NCI-H446 (cell line): ENCODE results near the gene LKAAEAR1.
A peak's percentile ranks its signal among the peaks of the same experiment; 100 is the strongest.

ENCODE experiments used
- DNase-seq, 2 experiments: peaks; one replicate each; lab custom pipeline; 2025; lab: John Stamatoyannopoulos, UW

The LKAAEAR1 gene

DNA sequence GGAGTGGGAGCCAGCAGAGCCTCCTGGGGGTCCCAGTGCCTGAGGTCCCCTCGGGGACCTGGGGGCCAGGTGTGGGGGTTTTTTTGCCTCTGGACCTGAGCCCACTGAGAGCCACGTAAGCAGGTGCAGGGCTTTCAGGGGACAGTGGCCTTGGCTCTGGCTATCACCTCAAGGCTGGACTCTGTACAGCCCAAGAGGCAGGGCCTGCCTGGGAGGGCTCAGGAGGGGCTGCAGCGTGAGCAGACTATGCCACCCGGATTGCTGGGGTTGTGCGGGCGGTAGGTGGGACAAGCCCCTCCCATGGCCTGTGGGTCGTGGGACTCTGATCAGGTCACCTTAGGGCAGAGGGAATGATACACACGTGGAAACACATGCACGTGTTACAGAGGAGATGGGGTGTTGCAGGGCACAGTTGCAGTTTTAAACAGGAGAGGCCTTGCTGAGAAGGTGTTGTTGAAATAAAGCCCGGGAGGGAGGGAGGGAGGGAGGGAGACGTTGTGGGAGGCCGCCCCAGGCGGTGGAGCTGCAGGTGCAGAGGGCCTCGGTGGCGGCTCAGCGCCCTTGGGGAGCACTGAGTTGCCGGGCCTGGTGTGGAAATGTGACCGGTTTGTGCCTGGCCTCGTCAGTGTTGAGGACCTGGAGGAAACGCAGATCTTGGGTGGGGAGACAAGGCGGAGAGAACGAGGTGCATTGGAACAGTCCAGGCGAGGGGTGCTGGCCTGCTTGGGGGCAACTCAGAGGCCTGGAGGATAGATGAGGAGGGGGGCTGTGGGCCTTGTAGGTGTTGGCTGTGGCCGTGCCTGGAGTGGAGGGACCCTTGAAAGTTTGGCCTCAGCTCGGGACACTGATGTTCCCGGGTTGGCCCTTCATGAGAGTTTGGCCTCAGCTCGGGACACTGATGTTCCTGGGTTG lies 18.9 kb downstream of the LKAAEAR1 start:
- DNase-seq: no peak

DNA sequence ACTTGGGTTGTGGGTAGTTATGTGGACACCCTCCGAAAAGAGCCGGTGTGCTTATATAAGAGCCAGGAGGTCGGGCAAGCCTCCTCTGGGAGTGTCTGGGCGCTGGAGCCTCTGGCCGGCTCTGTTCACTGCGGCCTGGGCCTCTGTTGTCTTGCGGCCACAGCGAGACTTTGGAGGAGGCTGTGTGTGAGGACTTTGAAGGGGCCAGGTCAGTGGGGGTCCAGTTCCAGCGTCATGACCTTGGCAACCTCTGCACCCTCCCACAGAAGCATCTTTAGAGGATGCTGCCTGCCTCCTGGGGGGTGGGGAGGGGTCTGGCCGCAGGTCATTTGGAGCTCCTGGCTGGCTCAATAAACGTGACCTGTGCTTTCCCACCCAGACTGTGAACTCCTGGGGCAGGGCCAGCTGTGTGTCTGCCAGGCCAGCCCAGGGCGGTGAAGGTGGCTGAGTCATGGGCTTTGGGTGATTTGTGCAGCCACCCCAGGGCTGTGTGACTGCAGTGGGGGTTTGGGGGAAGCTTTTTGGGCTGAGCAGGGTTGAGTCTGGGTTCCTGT lies 20.0 kb downstream of the LKAAEAR1 start:
- DNase-seq: no peak

DNA sequence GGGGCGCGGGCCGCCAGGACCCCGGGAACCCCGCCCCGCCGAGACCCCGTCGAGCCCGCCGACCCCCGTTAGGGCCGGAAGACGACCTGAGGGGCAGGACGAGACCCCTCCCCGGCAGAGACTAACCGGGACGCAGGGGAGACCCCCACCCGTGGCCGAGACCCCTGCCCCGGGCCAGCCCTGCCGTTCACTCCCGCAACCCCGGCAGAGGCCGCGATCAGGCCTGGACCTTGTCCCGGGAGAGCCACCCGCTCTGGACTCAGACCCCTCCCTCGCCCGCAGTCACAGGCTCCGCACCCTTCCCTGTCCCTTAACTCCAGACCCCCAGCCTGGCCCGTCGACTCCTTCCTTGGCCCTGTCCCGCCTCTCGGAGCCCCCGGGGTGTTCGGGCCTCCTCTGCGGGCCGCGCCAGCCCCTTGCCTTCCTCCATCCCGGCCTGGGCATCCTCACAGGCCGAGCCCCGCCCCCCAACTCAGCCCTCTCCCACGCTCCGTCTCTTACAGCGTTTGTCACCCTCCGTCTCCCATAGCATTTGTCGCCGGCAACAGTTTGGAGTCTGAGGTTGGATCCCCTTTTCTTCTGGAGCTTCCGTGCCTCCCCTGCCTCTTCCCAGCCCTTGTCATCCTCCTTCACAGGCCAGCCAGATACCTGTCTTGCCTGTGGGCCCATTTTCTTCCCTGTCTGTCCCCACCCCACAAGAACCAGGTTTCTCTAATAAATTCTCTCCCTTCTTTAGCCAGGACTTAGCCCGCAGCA lies 20.6 kb downstream of the LKAAEAR1 start:
- no peak for DNase-seq

DNA sequence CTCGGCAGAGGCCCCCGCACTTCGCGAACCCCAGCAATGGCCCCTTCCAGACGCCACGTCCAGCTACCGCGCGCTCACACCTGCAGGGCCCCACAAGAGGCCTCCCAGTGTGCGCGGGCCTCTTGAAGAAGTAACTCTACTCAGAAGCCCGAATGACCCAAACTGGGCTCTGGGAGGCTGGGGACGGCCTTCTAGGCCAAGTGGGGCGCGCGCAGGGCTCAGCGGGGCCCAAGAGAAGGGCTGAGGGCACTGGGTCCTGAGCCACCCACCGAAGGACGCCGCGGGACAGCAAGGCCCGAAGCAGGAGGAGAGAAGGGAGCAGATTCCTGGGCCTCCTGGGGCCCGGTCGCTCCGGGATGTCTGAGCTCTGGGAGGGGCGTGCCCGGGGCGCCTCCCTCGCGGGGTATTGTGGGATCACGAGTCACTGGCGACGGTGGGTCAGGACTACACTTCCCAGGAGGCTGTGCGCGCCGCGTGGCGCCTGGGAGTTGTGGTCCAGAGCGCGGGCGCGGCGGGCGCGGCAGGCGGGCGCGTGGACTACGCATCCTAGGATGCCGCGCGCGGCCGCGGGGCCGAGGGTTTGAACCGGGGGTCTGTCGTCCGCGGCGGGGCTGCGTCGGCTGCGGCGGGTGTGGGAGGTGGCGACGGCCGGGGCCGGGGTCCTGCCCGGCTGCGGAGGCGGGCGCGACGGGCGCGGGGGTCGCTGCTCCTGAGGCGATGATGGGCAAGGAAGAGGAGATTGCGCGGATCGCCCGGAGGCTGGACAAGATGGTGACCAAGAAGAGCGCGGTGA lies 21.4 kb downstream of the LKAAEAR1 start, which contains the start of gene TCEA2:
TSS of gene TCEA2 (plus strand) at position 603 of the 793 bp plus-strand sequence. CDS start at position 718, 115 bp downstream.
- peak; percentile 92 to 99 for DNase-seq

DNA sequence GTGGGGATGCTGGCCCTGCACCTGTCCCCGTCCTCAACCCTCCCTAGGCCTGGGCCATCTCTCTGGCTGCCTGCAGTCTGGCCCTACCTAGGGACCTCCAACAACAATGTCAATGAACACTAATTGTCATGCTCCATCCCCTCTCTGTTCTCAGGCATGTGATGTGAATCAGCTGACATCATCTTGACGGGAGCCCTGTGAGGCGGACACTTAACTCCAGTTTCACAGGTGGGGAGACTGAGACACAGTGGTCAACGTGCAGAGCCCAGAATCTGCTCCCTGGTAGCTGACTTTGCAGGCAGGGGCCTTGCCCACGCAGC lies 22.0 kb downstream of the LKAAEAR1 start:
- no peak for DNase-seq

DNA sequence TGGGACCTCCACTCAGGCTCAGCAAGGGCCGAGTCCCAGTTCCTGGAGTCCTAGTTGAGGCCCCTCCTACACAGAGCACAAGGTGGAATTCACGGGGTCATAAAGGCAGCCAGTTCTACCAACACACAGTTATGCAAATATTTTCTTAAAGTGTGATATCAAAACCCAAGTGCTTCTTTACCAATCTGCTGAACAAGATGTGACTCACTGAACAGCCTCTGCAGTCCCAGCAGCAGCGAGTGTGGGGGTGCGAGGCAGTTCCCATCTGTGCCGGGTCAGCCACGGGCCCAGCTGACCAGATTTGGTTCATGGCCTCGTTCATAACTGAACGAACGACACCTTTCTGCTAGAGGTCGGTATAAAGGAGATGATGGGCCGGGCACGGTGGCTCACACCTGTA lies 25.7 kb downstream of the LKAAEAR1 start:
- no peak for DNase-seq

DNA sequence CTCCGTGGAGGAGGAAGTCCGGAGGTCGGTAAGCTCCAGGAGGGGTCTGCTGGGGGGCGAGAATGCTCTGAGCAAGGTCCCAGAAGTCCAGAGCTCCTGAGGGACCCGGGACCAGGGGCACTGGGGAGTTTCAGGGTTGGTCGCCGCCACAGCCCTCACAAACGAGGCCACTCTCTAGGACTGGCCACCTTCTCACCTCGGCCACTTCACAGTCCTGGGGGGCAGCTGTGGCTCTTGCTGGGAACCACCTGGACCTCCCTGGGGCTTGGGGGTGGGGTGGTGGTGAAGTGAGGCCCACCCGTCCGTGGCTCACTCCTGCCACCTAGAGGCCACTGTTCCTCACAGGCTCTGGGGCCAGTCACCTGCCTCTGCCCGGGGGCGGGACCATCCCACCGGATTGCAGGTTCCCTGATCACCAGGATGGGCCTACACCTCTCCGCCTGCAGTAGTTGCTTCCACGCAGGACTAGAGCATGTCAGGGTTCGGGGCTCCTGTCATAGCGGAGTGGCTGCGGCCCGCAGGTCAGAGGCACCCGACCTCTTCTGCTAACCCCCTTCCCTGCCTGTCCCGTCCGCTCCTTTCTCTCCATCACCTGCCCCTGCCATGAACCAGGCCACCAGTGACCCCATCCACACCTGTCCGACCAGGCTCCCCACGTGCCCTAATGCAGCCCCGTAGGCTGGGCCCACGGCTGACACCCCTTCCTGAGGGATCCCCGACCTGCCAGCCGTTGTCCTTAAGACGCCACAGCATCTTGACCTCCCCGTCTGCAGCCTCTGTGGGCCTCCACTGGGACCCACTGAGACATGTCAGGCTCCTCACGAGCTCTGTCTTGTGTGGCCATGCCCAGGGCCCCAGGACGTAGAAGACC lies 26.3 kb downstream of the LKAAEAR1 start:
- peak; percentile 81 to 83 for DNase-seq

DNA sequence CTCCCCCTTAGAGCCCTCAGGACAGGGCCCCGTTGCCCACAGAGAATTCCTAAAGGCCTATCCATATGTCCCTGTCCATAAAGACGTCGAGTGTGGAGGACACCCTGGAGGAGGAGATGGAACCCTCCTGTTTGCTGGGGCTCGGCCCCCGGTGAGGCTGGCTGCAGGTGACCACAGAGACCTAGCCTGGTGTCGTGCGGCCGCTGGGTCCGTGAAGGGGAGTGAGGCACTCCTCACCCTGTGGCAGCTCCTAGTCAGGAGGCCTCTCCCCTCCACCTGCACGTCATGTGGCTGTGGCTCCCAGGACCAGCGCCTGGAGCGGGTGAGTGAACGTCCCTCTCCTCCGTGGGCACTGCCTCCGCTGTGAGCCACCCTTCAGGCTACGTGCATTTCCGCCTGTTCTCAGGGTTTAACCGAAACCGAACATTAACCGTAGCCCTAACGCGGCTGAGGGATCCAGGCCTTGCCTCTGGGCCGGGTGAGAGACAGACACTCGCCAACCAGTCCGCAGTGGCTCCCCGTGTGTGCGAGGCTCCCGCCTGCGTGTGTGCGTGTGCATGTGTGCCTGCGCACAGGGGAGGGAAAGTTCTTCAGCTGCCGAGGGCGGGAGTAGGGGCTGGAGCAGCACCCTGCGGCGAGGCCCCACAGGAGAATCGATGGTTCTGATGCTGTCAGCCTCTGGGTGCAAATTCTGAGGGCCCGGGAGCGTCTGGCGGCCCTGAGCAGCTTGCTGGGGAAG lies 27.1 kb downstream of the LKAAEAR1 start:
- DNase-seq: no peak

DNA sequence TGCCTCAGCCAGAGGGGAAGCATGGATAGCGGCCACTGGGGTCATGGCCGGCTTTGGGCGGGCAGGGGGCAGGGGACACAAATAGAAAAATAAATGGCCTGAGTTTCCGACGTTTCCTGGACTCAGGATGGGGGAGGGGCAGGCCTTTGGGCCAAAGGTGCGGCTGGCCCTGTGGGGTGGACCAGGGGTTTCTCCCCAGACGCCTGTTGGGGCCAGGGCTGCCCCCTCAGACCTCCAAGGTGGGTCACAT lies 27.6 kb downstream of the LKAAEAR1 start:
- no peak for DNase-seq

DNA sequence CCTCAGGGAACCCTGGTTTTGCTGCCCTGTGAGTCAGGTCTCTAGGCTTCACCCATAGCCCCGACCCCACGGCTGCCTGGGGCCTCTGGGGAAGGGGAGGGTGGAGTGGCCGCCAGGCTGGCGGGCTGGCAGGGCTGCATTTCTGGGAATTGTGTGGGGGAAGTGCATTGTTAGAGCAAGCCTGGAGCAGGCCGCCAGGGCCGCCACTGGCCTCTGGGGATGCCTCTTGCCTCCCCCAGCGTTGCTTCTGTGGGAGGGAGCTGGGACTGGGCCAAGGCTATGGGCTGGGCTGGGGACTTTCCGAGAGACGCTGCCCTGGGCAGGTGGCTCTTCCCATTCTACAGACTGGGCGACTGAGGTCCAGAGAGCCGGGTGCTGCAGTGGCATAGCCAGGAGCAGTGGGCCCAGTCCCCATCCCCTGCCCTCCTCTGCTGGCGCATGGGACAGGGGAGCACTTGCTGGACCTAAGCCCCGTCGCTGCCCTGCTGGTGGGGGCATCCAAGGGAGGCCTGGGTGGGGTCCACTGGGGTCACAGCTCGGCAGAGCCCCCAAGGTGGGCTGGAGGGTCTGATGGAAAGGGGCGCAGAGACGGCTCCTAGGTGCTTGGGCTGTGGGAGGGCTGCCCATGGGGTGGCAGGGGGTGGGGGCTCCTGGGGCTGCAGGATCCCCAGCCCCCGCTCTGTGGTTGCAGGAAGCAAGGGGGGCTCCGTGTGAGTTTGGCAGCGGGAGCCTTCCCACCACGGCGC lies 28.1 kb downstream of the LKAAEAR1 start:
- peak in 1 of 2 experiments; percentile 84 for DNase-seq

DNA sequence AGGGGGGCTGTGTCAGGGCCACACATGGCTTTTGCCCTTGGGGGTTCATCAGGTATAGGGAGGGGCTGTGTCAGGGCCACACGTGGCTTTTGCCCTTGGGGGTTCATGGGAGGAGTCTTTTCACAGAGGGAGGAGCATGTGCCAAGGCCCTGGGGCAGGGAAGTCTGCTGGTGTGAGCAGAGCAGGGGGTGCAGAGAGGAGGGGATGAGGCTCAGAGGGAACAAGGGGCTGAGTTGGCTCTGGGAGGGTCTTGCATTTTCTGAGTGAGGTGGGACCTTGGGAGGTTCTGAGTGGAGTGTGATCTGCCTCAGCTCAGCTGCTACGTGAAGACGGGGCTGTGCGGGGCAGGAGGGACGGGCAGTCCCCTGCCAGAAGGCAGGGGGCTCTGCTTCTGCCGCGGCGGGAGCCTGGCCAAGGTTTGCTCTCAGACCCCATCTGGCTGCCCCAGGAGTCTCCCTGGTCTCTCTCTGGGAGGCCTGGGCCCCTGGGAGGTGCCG lies 28.8 kb downstream of the LKAAEAR1 start:
- peak in 1 of 2 experiments; percentile 84 for DNase-seq

DNA sequence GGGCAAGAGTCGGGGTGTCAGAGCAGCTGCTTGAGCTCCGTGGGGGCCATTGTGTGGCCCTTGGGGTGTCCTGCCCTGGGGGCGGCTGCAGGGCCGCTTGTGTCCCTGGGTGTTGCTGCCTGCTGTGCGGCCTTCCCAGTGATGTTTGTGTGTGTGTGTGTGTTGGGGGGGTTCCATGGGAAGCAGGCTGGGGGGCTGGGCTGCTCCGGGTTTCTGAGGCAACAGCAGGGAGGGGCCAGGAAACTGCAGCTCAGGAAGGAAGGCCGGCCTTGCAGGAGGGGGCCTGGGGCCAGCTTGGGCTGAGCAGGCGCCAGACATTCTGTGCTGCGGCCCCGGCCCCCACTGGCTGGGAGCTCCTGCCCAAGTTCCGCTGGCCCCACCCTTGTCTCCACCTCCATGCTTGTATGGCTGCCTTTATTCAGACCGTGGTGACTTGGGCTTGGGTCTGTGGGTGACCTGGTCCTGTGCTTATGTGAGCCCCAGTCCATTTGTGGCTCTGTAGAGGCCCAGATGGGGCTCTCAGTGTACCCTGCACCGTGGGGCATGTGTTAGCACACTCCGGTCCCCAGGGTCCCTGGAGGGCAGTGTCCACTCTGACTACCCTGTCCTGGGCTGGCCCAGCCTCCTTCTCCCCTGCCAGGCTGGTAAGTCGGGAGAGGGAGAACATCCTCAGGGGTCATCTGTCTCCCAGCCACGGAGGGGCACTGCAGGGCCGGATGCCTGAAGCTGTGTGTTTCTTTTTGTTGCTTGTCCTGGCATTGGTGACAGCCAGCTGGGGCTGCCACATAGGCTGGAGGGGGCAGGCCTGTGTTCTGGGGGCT lies 30.1 kb downstream of the LKAAEAR1 start:
- DNase-seq: peak; percentile 42 to 73

DNA sequence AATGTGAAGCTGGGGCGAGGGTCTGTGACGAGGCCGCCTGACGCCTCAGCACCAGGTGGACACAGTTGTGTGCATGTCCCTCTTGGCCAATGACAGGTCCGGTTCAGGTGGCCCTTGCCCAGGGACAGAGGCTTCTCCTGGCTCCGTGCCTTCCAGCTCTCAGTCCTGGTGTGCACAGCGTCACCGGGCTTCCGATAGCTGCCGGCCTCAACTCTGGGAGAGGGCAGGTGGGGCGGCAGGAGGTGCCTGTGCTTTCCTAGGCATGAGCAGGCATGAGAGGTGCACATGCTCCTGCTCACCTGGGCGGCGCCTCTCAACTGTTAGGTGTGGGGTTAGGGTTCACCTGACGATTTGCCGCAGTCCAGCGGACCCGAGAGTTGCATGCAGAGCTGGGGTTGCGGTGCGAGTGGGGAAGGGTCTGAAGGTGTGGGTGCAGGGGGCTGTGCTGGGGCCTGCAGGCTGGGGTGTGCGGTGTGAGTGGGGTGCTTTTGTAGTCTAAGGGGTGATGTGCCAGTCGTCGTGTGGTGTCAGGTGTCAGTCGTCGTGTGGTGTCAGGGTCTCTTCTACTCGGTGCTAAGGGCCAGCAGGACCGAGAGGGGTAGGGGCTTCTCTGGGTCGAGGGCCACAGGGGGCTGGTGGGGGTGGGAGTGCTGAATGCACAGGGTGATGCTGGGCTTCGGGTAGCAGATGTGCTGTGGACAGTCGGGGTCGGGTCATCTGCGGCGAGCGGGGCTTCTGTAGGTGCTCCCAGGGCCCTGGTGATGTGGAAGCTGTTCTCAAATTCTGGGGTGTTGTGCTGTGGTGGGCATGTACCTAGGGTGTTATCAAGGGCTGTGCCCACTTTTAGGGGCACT lies 31.0 kb downstream of the LKAAEAR1 start:
- DNase-seq: no peak

DNA sequence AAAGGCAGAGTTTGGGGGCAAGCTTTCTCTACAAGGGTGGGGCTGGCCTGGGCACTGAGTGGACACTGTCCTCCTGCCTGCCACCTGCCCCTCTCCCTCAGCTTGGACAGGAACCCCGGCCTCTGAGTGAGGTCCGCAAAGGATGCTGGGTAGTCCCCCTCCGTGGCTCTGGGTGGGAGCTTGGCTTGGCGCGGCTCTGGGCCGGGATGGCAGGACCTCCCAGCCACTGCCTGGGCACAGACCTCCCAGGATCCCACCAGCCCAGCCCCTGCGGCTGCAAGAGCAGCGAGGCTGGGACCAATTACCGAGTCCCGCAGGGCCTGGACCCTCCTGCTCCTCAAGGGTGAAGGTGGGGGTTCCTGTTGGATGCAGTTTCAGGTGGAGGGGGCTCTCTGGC lies 31.9 kb downstream of the LKAAEAR1 start:
- no peak for DNase-seq

DNA sequence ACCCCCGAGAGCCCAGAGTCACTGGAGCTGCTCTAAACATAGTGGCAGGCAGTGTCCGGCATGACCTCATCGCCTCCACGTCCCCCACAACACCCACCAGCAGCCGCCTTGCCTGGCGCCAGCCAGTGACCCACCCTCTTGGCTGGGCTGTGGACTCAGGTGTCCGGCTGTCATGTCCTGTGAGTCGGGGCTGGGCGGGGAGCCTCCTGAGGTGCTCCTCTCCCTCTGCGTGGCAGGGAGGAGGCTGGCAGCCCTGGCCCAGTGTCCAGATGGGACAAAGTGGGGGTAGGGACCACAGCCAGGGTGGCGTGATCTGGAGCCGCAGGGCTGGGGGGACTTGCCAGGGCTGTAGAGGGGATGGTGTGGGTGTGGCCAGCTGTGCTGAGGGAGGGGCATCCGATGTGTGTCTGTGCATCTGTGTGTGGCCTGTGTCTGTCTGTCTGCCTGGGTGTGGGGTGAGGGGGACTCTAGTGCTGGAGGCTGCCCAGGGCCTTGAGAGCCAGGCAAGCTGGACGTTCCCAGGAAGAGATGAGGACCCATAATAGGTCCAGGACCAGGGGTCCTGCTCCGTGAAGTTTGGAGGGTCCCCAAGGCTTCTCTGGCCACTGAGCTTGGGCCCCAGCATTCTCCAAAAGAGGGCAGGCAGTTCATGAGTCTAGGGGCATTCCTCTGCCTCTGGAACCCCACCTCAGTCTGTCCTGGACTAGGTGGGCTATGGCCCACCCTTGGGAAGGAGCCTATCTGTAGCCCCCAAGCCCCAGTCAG lies 32.5 kb downstream of the LKAAEAR1 start:
- no peak for DNase-seq

DNA sequence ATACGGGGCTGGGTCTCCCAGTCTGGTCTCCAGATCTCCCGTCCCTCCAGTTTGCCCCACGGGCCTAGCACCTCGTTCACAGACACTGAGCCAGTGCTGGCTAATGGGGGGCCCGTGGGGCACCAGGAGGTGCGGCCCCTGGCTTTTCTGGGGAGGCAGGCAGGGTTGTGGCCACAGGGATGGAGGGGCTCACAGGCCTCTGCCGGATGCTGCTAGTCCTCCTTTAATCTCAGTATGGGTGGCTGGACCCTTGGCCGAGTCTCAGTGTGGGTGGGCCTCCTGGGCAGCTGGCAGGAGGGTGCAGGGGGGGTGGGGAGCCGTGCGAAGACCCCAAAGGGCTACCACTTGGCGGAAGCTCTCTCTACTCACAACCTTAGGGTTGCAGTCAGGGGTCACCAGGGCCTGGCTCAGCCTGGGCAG lies 33.2 kb downstream of the LKAAEAR1 start:
- DNase-seq: no peak
